Activated CD4-positive, alpha-beta memory T cell treated with anti-CD3 and anti-CD28 coated beads for 36 hours (primary cell): Measurements from ENCODE around the gene NRF1. TPM values are rescaled to one million over a fixed set of nuclear protein-coding genes. Genes with fewer than 3 reads are reported as not detected.

ENCODE experiments used
- CTCF ChIA-PET: fragments of 350-600 bp; sonication (Branson Sonifier 250); formaldehyde crosslinking; loops from one replicate; lab custom pipeline; 2021; ENCODE audit warnings: antibody characterized with exemption, inconsistent platforms; lab: Charles Lee
- POLR2A ChIA-PET: fragments of 350-600 bp; sonication (Branson Sonifier 250); formaldehyde crosslinking; loops from one replicate; lab custom pipeline; 2021; ENCODE audit warnings: antibody characterized with exemption; lab: Charles Lee
- DNase-seq: peaks from one replicate; pipeline ENCODE4 v3.0.0-alpha.2; 2020
- H3K27ac Mint-ChIP-seq: one replicate; pipeline ENCODE4 v1.8.0; 2021; ENCODE audit warnings: mixed read lengths
- H3K27me3 Mint-ChIP-seq: one replicate; pipeline ENCODE4 v1.8.0; 2021; ENCODE audit warnings: mixed read lengths
- H3K36me3 Mint-ChIP-seq: one replicate; pipeline ENCODE4 v1.8.0; 2021; ENCODE audit warnings: mixed read lengths
- H3K4me1 Mint-ChIP-seq: one replicate; pipeline ENCODE4 v1.8.0; 2021; ENCODE audit warnings: low read depth, mixed read lengths
- H3K4me3 Mint-ChIP-seq: one replicate; pipeline ENCODE4 v1.8.0; 2021; ENCODE audit warnings: mild to moderate bottlenecking, mixed read lengths
- H3K9me3 Mint-ChIP-seq: one replicate; pipeline ENCODE4 v1.8.0; 2021; ENCODE audit warnings: mixed read lengths
- intact Hi-C: fragments of 100-400 bp; cut with micrococcal nuclease; formaldehyde crosslinking; loops from one replicate; pipeline ENCODE4 v1.15.1; 2023
- total RNA-seq, 2 experiments: library from RNA; stranded (reverse); gene quantifications; one replicate each; pipeline ENCODE4 v1.2.3, GENCODE V29; 2021

Gene NRF1
- total RNA-seq, 2 experiments from 2014 or later = 19.9 to 20.4 TPM

DNA sequence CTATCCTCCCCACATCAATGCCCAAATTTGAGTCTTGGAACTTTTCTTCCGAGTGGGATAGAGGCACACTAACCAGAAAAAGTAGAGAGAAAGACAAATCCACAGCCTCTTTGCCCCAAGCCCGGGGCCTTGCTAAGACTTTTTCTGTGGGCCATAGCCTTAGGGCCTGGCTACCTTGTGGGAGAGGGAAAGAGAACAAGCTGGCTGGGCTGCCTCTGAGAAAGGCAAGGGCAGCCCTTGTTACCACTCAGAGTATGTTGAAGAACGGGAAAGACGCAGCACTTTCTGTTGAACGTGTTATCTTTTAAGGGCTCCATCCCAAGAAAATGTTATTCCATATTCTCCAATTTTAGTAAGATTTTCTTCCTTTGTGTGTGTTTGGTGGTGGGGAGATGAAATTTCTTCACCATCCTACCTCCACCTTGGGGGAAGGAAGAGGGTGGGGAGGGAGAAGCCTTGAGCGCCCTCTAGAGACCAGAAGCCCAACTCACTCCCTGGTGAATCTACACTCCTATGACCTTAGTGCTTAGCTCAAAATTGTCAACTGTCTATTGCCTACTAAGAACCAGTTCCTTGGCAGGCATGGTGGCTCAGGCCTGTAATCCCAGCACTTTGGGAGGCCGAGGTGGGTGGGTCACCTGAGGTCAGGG, 3.9 kb upstream of the NRF1 start:
- intact Hi-C loops = loop anchor here (1.0 kb wide), 1 partner anchor 239 kb away; no protein-coding TSS in a partner anchor
- Mint-ChIP-seq H3K9me3 (no peaks in the 10 kb centered on the region), H3K36me3 (peaks cover 30% of the 10 kb centered on the region), H3K4me3 (no peak overlapping the region), H3K27me3 (no peaks in the 10 kb centered on the region), H3K27ac (no peak overlapping the region), H3K4me1 (peaks cover 39% of the 10 kb centered on the region)
- ChIA-PET CTCF (interaction anchor here (0.5 to 1.7 kb wide), 23 partner anchors 10 to 390 kb away, joined by 3 to 11 read pairs (median 3); no protein-coding TSS in a partner anchor), POLR2A (no interaction called here)
- peak; percentile 67 for DNase-seq

DNA sequence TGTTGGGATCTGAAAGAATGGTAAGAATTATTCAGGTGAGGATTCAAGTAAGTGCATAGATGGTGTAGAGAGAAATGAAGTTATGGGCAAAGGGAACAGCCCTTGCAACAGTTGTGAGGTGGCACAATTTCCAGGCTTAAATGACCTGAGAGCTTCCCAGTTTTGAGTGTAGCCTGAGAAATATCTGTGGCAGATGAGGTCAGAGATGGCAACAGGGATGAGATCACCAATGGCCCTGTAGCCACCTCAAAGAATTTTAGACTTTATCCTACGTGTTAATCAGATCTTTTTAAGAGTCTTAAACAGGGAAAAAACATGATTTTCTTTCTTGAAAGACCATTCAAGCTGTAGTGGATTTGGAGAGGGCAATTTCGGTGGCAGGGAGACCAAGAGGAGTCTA, 1.9 kb upstream of the NRF1 start:
- POLR2A ChIA-PET = interaction anchor here (0.6 kb wide), 1 partner anchor 23 kb away, joined by 3 read pairs; no protein-coding TSS in a partner anchor
- H3K4me1 Mint-ChIP-seq = peaks cover 46% of the 10 kb centered on the region
- peaks cover 30% of the 10 kb centered on the region for H3K36me3 Mint-ChIP-seq
- DNase-seq = no peak
- CTCF ChIA-PET = interaction anchor here (1.2 kb wide), 1 partner anchor 267 kb away, joined by 4 read pairs; no protein-coding TSS in a partner anchor
- H3K9me3 Mint-ChIP-seq = no peaks in the 10 kb centered on the region
- H3K4me3 Mint-ChIP-seq = peak overlapping the region; percentile 95
- intact Hi-C loops = loop anchor here (5.0 kb wide), 2 partner anchors 107 to 387 kb away; partner anchors contain the start of gene SMKR1
- peak overlapping the region; percentile 97 for H3K27ac Mint-ChIP-seq
- no peaks in the 10 kb centered on the region for H3K27me3 Mint-ChIP-seq

DNA sequence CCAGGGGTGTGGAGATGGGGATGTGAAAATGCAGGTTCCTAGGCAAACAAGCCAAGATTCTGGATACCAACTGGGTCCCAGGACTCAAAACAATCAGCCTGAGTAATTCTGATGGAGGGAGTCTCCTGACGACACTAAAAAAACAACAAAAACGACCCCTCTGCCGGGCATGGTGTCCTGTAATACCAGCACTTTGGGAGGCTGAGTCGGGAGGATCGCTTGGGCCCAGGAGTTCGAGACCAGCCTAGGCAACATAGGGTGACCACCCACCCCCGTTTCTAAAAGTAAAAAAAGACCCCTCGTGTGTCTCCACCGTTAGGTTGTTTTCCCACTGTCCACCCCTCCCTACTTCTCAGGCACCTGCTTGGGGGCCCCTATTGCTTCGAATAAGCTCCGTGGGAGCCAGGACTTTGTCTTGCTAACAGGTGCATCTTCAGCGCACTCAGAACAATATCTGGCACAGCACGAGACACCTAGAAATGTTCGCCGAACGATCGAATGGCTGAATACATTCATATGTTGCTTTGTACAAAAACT, 743 bp upstream of the NRF1 start:
- Mint-ChIP-seq H3K36me3 (peaks cover 30% of the 10 kb centered on the region), H3K4me1 (peaks cover 55% of the 10 kb centered on the region), H3K4me3 (peak overlapping the region; percentile 95), H3K27me3 (no peaks in the 10 kb centered on the region), H3K27ac (peak overlapping the region; percentile 97), H3K9me3 (no peaks in the 10 kb centered on the region)
- ChIA-PET CTCF (interaction anchor here (1.1 to 1.4 kb wide), 4 partner anchors 26 to 268 kb away, joined by 3 to 4 read pairs (median 3); no protein-coding TSS in a partner anchor), POLR2A (no interaction called here)
- intact Hi-C loops = loop anchor here (5.0 kb wide), 2 partner anchors 108 to 388 kb away; partner anchors contain the start of gene SMKR1
- DNase-seq = peak; percentile 25

DNA sequence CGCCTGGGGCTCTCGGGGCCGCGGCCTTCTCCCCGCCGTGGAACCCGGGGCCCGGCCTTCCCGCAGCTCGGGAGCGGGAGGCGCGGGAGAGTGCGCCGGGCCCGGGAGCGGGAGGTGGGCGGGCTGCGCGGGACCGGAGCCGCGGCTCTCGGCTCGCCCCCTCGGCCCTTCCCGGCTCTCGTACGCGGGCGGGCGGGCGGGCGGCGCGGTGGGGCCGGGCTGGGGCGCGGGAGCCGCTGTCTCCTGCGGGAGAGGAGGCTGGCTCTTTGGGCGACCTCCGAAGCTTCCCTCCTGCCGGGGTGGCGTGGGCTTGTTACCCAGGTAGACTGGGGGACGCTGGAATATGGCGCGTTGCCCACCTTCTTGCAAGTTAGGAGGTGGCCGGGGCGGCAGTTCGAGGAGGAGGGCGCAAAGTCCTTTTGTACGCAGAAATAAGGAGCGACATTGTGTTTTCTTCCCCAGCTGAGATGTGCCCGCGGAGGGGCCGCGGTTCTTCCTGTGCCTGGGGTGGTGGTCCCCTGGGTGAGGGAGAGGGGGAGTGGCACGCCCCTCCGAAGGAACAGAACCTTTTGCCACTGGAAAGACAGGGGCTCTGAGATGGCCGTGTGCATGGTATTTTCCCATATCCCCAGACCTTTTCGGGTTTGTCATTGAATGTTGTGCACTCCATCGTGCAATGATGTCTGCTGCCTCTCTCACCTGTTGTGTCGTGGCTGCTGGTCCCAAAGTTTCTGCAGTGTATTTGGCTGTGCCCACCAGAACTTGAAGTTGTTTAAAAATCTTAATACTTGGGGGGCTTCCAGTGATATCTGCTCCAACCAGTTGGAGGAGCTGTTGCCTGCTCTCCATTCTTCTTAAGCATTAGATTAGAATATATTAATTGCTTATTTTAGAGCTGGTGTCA, 844 bp downstream of the NRF1 start:
- H3K9me3 Mint-ChIP-seq = no peaks in the 10 kb centered on the region
- H3K36me3 Mint-ChIP-seq = peaks cover 21% of the 10 kb centered on the region
- ChIA-PET POLR2A (interaction anchor here (0.7 to 0.9 kb wide), 3 partner anchors 110 to 245 kb away, joined by 3 to 4 read pairs (median 3); partner anchors contain the start of gene SMKR1), CTCF (interaction anchor here (0.7 to 2.1 kb wide), 25 partner anchors 8 to 314 kb away, joined by 3 to 37 read pairs (median 3); partner anchors contain the start of gene SMKR1)
- intact Hi-C loops = loop anchor here (1.0 to 5.0 kb wide), 6 partner anchors 23 to 398 kb away; partner anchors contain the start of gene SMKR1
- H3K4me1 Mint-ChIP-seq = peaks cover 55% of the 10 kb centered on the region
- no peaks in the 10 kb centered on the region for H3K27me3 Mint-ChIP-seq
- peak overlapping the region; percentile 91 for H3K27ac Mint-ChIP-seq
- peak overlapping the region; percentile 87 for H3K4me3 Mint-ChIP-seq
- peak; percentile 39 for DNase-seq

DNA sequence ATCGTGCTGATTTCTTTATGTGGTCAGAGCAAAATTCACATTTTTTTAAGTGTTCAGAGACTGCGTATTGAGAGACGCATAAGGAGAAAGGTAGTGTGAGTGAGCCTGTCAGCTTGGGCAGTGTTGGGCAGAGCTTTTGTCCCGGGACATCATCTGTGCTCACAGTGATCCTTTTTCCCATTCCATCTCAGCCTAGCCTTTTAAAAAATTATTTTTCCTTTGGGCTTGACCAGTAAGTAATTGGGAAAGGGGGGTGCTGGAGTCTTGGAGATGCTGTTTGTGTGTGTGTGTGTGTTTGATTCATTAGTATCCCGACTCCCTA, 1.5 kb downstream of the NRF1 start:
- Mint-ChIP-seq H3K9me3 (no peaks in the 10 kb centered on the region), H3K27ac (peak overlapping the region; percentile 91), H3K4me3 (peak overlapping the region; percentile 87), H3K4me1 (peaks cover 59% of the 10 kb centered on the region), H3K36me3 (peaks cover 20% of the 10 kb centered on the region), H3K27me3 (no peaks in the 10 kb centered on the region)
- CTCF ChIA-PET = interaction anchor here (0.7 to 2.1 kb wide), 19 partner anchors 8 to 314 kb away, joined by 3 to 37 read pairs (median 4); partner anchors contain the start of gene SMKR1
- POLR2A ChIA-PET = interaction anchor here (0.9 to 1.5 kb wide), 2 partner anchors 8 to 212 kb away, joined by 3 to 4 read pairs; no protein-coding TSS in a partner anchor
- intact Hi-C loops = loop anchor here (2.0 to 5.0 kb wide), 4 partner anchors 111 to 398 kb away; partner anchors contain the start of gene SMKR1
- no peak for DNase-seq

DNA sequence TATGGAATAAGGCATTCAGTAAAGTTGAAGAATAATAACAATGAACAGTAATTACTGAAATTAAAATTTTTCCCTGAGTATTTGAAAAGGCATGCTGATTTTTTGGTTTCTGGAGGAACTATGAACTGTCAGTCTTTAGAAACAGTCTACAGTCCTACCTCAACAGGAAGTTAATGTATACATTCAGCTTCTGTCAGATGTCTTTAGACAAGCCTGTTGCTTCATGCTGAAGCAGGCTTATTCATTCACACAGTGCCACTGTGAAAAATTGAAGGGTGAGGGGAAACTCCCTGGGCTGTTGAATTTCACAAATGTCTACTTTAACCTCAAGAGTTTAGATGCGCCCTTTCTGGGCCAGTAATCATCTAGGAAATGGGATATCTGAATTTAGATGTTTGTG, 3.5 kb downstream of the NRF1 start:
- CTCF ChIA-PET = interaction anchor here (0.9 to 2.2 kb wide), 7 partner anchors 10 to 272 kb away, joined by 3 to 5 read pairs (median 3); no protein-coding TSS in a partner anchor
- H3K4me1 Mint-ChIP-seq = peaks cover 64% of the 10 kb centered on the region
- intact Hi-C loops = loop anchor here (5.0 kb wide), 2 partner anchors 37 to 337 kb away; partner anchors contain the start of gene UBE2H
- POLR2A ChIA-PET = no interaction called here
- H3K4me3 Mint-ChIP-seq = no peak overlapping the region
- peak; percentile 52 for DNase-seq
- H3K27me3 Mint-ChIP-seq = no peaks in the 10 kb centered on the region
- H3K27ac Mint-ChIP-seq = peak overlapping the region; percentile 49
- peaks cover 5% of the 10 kb centered on the region for H3K36me3 Mint-ChIP-seq
- H3K9me3 Mint-ChIP-seq = no peaks in the 10 kb centered on the region

DNA sequence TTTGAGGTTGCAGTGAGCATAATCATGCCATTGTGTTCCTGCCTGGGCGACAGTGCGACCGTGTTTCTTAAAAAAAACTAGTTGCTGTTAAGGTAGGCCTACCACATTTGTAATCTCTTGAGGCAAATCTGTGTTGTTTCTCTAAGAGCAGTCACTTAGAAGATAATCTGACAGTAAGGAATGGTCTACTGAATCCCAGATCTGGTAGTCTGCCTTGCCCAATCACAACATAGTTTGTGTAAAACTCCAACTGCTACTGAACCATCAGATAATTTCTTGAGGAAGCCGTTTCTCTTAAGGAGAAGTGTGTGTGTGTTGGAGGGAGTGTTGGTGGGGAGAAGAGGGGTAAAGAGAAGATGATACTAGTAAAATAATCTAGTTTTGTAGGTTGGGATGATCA, 5.0 kb downstream of the NRF1 start:
- Mint-ChIP-seq H3K27me3 (no peaks in the 10 kb centered on the region), H3K4me3 (no peak overlapping the region), H3K4me1 (peaks cover 65% of the 10 kb centered on the region), H3K36me3 (peaks cover 3% of the 10 kb centered on the region), H3K27ac (no peak overlapping the region), H3K9me3 (no peaks in the 10 kb centered on the region)
- POLR2A ChIA-PET = no interaction called here
- no peak for DNase-seq
- intact Hi-C loops = loop anchor here (5.0 kb wide), 2 partner anchors 36 to 336 kb away; partner anchors contain the start of gene UBE2H
- CTCF ChIA-PET = interaction anchor here (0.6 to 2.2 kb wide), 3 partner anchors 18 to 217 kb away, joined by 3 to 5 read pairs (median 3); no protein-coding TSS in a partner anchor

DNA sequence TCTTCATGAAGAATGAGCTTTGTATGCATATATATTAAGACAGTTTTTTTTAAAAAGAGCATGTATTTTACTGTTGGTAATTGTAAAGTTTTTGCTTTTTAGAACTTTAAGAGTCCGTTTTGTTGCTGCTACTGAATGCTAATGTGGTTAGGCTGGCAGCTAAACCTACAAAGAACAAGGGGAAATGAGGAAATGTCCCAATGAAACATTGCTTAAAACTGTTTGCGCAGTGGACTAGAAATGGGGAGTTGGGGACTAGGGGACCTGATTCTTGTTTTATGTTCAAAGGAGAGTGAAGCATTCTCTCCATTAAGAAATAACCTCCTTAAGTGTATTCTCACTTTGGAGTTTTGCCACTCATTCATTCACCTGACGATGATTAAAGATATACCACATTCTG, 5.7 kb downstream of the NRF1 start:
- intact Hi-C loops = loop anchor here (5.0 kb wide), 2 partner anchors 35 to 335 kb away; partner anchors contain the start of gene UBE2H
- Mint-ChIP-seq H3K36me3 (peaks cover 3% of the 10 kb centered on the region), H3K27ac (no peak overlapping the region), H3K9me3 (no peaks in the 10 kb centered on the region), H3K4me1 (peaks cover 65% of the 10 kb centered on the region), H3K27me3 (no peaks in the 10 kb centered on the region), H3K4me3 (no peak overlapping the region)
- no peak for DNase-seq
- ChIA-PET CTCF (interaction anchor here (0.6 to 2.0 kb wide), 2 partner anchors 9 to 217 kb away, joined by 3 to 7 read pairs; no protein-coding TSS in a partner anchor), POLR2A (no interaction called here)

DNA sequence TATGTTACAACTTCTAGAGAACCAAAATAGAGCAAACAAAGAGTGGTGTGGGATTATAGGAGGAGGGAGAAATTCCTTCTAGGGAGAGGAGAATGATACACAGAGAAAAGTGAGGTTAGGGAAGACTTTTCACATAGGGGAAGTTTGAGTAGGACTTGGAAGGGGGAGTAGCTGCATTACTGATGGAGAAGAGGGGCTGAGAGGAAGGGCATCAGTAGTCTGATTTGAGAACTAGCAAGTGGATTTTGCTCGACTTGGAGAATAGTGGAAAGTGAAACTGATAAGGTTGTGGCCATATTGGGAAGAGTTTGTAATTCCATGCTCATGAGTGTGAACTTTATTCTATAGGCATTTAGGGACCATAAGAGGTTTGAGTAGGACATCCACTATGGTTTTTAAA, 6.1 kb downstream of the NRF1 start:
- Mint-ChIP-seq H3K36me3 (peaks cover 3% of the 10 kb centered on the region), H3K27me3 (no peaks in the 10 kb centered on the region), H3K27ac (no peak overlapping the region), H3K4me3 (no peak overlapping the region), H3K9me3 (no peaks in the 10 kb centered on the region), H3K4me1 (peaks cover 65% of the 10 kb centered on the region)
- POLR2A ChIA-PET = interaction anchor here (0.7 kb wide), 1 partner anchor 464 kb away, joined by 3 read pairs; no protein-coding TSS in a partner anchor
- CTCF ChIA-PET = interaction anchor here (2.0 kb wide), 1 partner anchor 10 kb away, joined by 7 read pairs; no protein-coding TSS in a partner anchor
- DNase-seq = no peak
- intact Hi-C loops = loop anchor here (5.0 kb wide), 2 partner anchors 35 to 335 kb away; partner anchors contain the start of gene UBE2H

DNA sequence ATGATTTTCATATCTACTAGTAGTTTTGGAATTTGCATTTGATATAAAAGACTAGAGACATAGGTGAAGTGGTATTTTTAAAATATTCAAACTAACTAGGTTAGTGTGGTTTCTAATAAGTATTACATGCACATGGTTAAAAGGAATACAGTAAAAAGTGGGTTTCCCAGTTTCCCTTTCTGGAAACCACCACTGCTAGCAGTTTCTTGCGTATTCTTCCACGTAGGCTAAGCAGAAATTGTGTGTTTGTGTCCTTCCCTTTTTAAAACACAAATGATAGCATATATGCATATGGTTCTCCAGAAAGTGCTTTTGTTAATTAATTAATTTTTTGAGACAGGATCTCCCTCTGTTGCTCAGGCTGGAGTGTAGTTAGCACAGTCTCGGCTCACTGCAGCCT, 15.4 kb downstream of the NRF1 start:
- intact Hi-C loops = no loop called here
- DNase-seq = no peak
- no peak overlapping the region for H3K4me3 Mint-ChIP-seq
- H3K9me3 Mint-ChIP-seq = no peaks in the 10 kb centered on the region
- H3K36me3 Mint-ChIP-seq = peaks cover 2% of the 10 kb centered on the region
- H3K4me1 Mint-ChIP-seq = peaks cover 32% of the 10 kb centered on the region
- ChIA-PET CTCF (interaction anchor here (0.6 kb wide), 3 partner anchors 10 to 385 kb away, joined by 3 read pairs; no protein-coding TSS in a partner anchor), POLR2A (interaction anchor here (0.6 kb wide), 1 partner anchor 394 kb away, joined by 3 read pairs; no protein-coding TSS in a partner anchor)
- no peak overlapping the region for H3K27ac Mint-ChIP-seq
- H3K27me3 Mint-ChIP-seq = no peaks in the 10 kb centered on the region
